Measurements from ENCODE around the gene AAR2. TPM values are rescaled to one million over a fixed set of nuclear protein-coding genes. Genes with fewer than 3 reads are reported as not detected.

Gene AAR2
- total RNA-seq, 1 donor from 2014 or later, result 51.4 TPM

DNA sequence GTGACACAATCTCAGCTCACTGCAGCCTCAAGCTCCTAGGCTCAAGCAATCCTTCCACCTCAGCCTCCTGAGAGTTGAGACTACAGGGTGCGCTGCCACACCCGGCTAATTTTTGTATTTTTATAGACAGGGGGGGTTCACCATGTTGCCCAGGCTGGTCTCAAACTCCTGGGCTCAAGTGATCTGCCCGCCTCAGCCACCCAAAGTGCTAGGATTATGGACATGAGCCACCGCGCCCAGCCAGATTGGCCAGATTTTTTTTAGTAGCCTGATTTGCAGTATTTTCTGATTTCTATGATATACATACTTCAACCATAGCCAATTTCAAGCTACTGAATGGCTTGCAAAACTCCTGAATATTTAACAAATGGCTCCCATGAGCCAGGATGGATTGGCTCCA lies 48.5 kb downstream of the AAR2 start:
- no peak for TF ChIP-seq CTCF (IDR thresholded peaks at IDR 0.05)
- Histone ChIP-seq H3K27ac (no peak overlapping the region), H3K4me3 (no peak overlapping the region), H3K9me3 (no peaks in the 10 kb centered on the region), H3K27me3 (no peaks in the 10 kb centered on the region), H3K36me3 (no peaks in the 10 kb centered on the region), H3K4me1 (no peaks in the 10 kb centered on the region)
- no peak for DNase-seq (ENCODE audit: low spot score in 2 of 2)
- intact Hi-C loops (cut with DNase I), result no loop called here

DNA sequence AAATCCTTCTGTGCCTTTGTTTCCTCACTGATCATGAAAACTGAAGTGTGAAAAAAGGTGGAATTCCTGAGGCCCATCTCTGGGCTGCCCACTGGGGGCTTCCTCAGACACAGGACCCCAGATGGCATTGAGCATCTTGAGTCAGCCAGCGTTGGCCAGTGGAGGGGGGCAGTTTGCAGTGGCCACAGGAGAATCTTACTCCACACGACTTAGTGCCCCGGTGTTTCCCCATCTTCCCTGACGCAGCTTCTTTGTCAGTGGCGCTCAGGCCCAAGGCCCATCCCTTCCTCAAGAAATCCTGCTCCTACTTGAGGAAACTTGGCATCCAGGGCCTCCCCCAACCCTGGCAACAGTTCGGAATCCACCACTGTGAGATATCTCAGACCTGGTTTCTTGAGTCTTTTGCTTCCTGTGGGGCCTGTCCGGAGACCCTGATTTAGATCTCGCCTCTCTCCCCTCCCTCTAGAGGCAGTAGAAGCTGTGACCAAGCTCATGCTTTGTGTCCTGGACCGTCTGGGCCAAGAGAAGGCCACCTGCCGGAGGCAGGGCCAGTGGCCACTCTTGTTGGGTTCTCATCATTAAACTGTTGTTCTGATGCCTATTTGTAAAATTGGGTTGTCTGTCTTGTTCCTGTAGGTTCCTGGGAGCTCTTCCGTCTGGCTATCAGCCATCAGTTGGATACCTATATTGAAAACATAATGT lies 49.6 kb downstream of the AAR2 start:
- H3K9me3 ChIP-seq, result no peaks in the 10 kb centered on the region
- H3K36me3 ChIP-seq, result no peaks in the 10 kb centered on the region
- TF ChIP-seq CTCF (IDR thresholded peaks at IDR 0.05), result no peak
- DNase-seq (ENCODE audit: low spot score in 2 of 2), result no peak
- no peaks in the 10 kb centered on the region for H3K27me3 ChIP-seq
- H3K4me1 ChIP-seq, result no peaks in the 10 kb centered on the region
- H3K27ac ChIP-seq, result no peak overlapping the region
- H3K4me3 ChIP-seq, result no peak overlapping the region
- intact Hi-C loops (cut with DNase I), result no loop called here

GRCh38 chr20:36297656-36298055 lies 61.4 kb downstream of the AAR2 start:
- Histone ChIP-seq H3K27ac (no peak overlapping the region), H3K4me1 (no peaks in the 10 kb centered on the region), H3K9me3 (no peaks in the 10 kb centered on the region), H3K4me3 (no peak overlapping the region), H3K36me3 (no peaks in the 10 kb centered on the region), H3K27me3 (no peaks in the 10 kb centered on the region)
- no peak for DNase-seq (ENCODE audit: low spot score in 2 of 2)
- intact Hi-C loops (cut with DNase I), result no loop called here
- TF ChIP-seq CTCF (IDR thresholded peaks at IDR 0.05), result no peak

GRCh38 chr20:36298061-36298460 lies 61.8 kb downstream of the AAR2 start:
- H3K36me3 ChIP-seq, result no peaks in the 10 kb centered on the region
- no peak for TF ChIP-seq CTCF (IDR thresholded peaks at IDR 0.05)
- no peak overlapping the region for H3K27ac ChIP-seq
- no peaks in the 10 kb centered on the region for H3K9me3 ChIP-seq
- intact Hi-C loops (cut with DNase I), result no loop called here
- H3K27me3 ChIP-seq, result no peaks in the 10 kb centered on the region
- H3K4me1 ChIP-seq, result no peaks in the 10 kb centered on the region
- DNase-seq (ENCODE audit: low spot score in 2 of 2), result no peak
- H3K4me3 ChIP-seq, result no peak overlapping the region

- Histone ChIP-seq H3K27me3 (no peaks in the 10 kb centered on the region), H3K9me3 (no peaks in the 10 kb centered on the region), H3K27ac (no peak overlapping the region), H3K4me1 (no peaks in the 10 kb centered on the region), H3K4me3 (no peak overlapping the region), H3K36me3 (no peaks in the 10 kb centered on the region)
- TF ChIP-seq CTCF (IDR thresholded peaks at IDR 0.05), result no peak
- DNase-seq (ENCODE audit: low spot score in 2 of 2), result no peak
- intact Hi-C loops (cut with DNase I), result no loop called here
Measured at GRCh38 chr20:36298795-36299339, 62.6 kb downstream of the AAR2 start.

Measured in ascending aorta (tissue), 2 donors.